ENCODE results near the gene EHMT1.
"Not testable (repeated sequence)": the region's sequence is repeated elsewhere in the genome, so short reads cannot be mapped to it uniquely, and the experiment has no call there.

EHMT1 gene

GRCh38 chr9:137724818-137725240, 106.0 kb downstream of the EHMT1 start:
- TF ChIP-seq, protein P1, sequence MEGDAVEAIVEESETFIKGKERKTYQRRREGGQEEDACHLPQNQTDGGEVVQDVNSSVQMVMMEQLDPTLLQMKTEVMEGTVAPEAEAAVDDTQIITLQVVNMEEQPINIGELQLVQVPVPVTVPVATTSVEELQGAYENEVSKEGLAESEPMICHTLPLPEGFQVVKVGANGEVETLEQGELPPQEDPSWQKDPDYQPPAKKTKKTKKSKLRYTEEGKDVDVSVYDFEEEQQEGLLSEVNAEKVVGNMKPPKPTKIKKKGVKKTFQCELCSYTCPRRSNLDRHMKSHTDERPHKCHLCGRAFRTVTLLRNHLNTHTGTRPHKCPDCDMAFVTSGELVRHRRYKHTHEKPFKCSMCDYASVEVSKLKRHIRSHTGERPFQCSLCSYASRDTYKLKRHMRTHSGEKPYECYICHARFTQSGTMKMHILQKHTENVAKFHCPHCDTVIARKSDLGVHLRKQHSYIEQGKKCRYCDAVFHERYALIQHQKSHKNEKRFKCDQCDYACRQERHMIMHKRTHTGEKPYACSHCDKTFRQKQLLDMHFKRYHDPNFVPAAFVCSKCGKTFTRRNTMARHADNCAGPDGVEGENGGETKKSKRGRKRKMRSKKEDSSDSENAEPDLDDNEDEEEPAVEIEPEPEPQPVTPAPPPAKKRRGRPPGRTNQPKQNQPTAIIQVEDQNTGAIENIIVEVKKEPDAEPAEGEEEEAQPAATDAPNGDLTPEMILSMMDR (conservative IDR thresholded peaks at IDR 0.05): no peak
- H3K27ac ChIP-seq: no peak overlapping the region

DNA sequence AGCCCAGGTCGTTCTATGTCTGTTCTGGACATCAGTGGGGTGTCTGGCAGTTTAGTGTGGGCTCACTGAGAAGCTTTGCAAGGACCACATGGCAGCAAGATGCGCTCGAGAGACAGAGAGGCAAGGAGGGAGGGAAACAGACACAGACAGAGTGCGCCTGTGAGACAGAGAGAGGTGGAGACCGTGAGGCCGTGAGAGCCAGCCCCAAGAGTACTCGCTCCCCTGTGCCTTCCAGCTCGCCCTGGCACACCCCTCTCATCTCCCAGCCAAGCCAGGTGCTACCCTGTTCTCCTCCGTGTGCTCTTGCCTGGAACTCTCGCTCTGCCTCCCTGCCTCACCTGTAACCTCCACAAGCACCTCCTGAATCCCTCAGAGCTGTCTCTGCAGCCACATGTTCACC, 106.8 kb downstream of the EHMT1 start:
- no peak overlapping the region for H3K27ac ChIP-seq
- TF ChIP-seq, protein P1 (conservative IDR thresholded peaks at IDR 0.05): no peak

DNA sequence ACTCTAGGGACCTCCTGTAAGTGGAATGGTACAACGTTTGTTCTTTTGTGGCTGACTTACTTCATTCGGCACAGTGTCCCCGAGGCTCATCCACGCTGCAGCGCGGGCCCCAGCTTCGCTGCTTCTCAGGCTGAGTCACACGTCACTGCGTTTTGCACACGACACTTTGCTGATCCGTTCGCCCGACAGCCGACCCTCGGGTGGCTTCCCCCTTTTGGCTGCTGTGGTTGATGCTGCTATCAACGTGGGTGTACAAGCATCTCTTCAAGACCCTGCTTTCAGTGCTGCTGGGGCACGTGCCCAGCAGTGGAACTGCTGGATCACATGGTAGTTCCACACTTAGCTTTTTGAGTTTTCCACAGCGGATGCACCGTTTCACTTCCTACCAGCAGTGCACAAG, 107.5 kb downstream of the EHMT1 start:
- not testable (repeated sequence) for H3K27ac ChIP-seq

GRCh38 chr9:137726764-137727163, 108.0 kb downstream of the EHMT1 start:
- TF ChIP-seq, protein P1 (conservative IDR thresholded peaks at IDR 0.05): no peak
- H3K27ac ChIP-seq: no peak overlapping the region

DNA sequence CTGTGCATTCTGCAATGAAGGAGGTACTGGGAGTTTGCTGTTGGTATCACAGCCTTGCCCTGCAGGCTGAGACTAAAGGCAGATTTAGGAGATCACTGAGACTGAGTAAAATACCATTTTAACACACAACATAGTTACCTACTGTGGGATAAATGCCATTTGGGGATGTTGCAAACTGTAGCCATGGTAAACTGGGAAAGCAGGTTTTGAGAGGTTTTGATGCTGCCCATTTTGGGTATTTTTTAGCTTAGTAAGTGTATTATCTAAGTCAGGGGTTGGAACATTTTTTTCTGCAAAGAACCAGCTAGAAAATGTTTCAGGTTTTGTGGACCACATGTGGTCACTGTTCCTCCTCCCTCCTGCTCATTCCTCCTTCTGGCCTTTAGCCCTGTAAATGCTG, 108.9 kb downstream of the EHMT1 start:
- no peak overlapping the region for H3K27ac ChIP-seq
- TF ChIP-seq, protein P1 (conservative IDR thresholded peaks at IDR 0.05): no peak

DNA sequence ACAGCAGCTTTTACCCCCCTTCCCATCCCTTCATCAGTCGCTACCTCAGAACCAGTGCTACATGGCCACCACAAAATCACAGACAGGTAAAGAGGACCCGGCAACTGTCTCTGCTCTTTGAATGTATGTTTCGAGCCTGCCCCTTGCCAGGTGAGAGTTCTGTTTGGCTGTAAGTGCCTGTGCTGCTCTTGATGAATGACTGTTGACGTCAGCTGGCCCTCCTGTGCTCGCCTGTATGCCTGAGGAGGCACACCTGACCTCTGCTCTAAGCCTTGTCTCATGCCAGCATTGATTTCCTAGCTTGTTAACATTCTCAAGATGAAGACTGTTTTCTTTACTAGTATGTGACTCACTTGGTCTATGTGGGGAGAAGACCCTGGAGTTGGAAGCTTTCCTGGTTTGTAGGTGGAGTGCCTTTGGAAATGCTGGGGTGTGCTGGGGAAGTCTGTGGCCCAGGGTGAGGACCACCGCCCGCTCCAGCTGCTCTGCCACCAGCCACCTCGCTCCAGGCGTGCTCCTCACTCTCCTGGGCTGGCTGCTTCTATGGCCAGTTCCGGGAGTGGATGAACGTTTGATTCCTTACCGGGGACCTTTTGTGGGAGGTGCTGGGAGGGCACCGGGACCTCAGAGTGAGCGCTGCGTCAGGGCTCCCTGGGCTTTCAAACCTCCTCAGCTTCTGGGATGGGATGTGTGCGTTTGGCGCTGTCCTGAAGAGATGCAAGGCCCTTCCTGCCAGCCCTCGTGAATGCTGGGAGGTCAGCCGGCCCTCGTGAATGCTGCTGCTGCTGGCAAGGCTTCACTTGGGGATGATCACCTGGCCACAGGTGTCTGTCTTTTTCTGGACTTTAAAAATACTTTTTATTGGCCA, 109.9 kb downstream of the EHMT1 start:
- no peak overlapping the region for H3K27ac ChIP-seq
- TF ChIP-seq, protein P1 (conservative IDR thresholded peaks at IDR 0.05): no peak

GRCh38 chr9:137731216-137731946, 112.6 kb downstream of the EHMT1 start:
- TF ChIP-seq, protein P1 (conservative IDR thresholded peaks at IDR 0.05): no peak
- no peak overlapping the region for H3K27ac ChIP-seq
